GM12878 (cell line): ENCODE data around the gene NELL1. TPM values are rescaled to one million over a fixed set of nuclear protein-coding genes. Genes with fewer than 3 reads are reported as not detected.

Source experiments
- ATAC-seq: fragments of 200-7000 bp; cut with Tn5 transposase; 3 replicates; pipeline ENCODE4 v1.9.1; 2020; ENCODE audit warnings: mild to moderate bottlenecking, moderate library complexity
- BruUV-seq: library from RNA; stranded (reverse); fragments of 400-500 nt; replicated peaks from 2 replicates; lab custom pipeline; 2021; lab: Mats Ljungman, UMichigan
- CTCF ChIA-PET: fragments of 300-600 bp; sonication (Branson Sonifier 250); formaldehyde crosslinking; extraction: SDS; loops from one replicate; lab custom pipeline; 2021; ENCODE audit warnings: inconsistent platforms; lab: Yijun Ruan, JAX
- POLR2A ChIA-PET: fragments of 350-600 bp; formaldehyde crosslinking; extraction: SDS; loops from one replicate; lab custom pipeline; 2021; ENCODE audit warnings: inconsistent platforms; lab: Charles Lee
- RAD21 ChIA-PET: fragments of 300-600 bp; sonication (Branson Sonifier 250); formaldehyde crosslinking; loops from one replicate; lab custom pipeline; 2023; ENCODE audit warnings: antibody characterized with exemption; ENCODE audit not compliant: unreplicated experiment; lab: Charles Lee
- SMC1A ChIA-PET: fragments of 300-600 bp; sonication (Branson Sonifier 250); formaldehyde crosslinking; loops from one replicate; lab custom pipeline; 2023; ENCODE audit not compliant: unreplicated experiment, uncharacterized antibody; lab: Charles Lee
- DNase-seq: peaks from one replicate; pipeline ENCODE4 v3.0.0-alpha.2; 2011; ENCODE audit warnings: low read depth, low spot score
- FAIRE-seq: peaks from 3 replicates; lab custom pipeline; 2011; peaks lifted over from hg19 to GRCh38; lab: Jason Lieb, UNC
- H2AFZ ChIP-seq: 2 replicates; pipeline ENCODE4 v1.6.0; 2011; ENCODE audit warnings: low read depth, low read length, control low read depth; ENCODE audit not compliant: control insufficient read depth
- H3K27ac ChIP-seq: 2 replicates; pipeline ENCODE4 v1.5.1; 2011; ENCODE audit warnings: control low read depth; ENCODE audit not compliant: control insufficient read depth, insufficient read depth
- H3K27me3 ChIP-seq, 2 experiments: replicated peaks in 1 of 2; 2 replicates each; pipeline versions ENCODE4 v1.6.0 to v1.6.1; 2011; ENCODE audit warnings: low read length in 1 of 2; ENCODE audit not compliant: control insufficient read depth in 2 of 2, insufficient read depth in 2 of 2
- H3K36me3 ChIP-seq, 2 experiments: 2 replicates each; pipeline ENCODE4 v1.5.1; 2011; ENCODE audit warnings: low read length in 1 of 2; ENCODE audit not compliant: control insufficient read depth in 2 of 2, insufficient read depth in 2 of 2
- H3K4me1 ChIP-seq: 2 replicates; pipeline ENCODE4 v1.6.1; 2011; ENCODE audit warnings: mild to moderate bottlenecking, low read length, moderate library complexity, mixed read lengths; ENCODE audit not compliant: control insufficient read depth, insufficient read depth
- H3K4me2 ChIP-seq: 2 replicates; pipeline ENCODE4 v1.6.0; 2011; ENCODE audit warnings: control low read depth; ENCODE audit not compliant: control insufficient read depth, insufficient read depth
- H3K4me3 ChIP-seq: fragments of 200-600 bp; sonication (generic); 2 replicates; pipeline ENCODE4 v1.5.1; 2016
- H3K79me2 ChIP-seq: 2 replicates; pipeline ENCODE4 v1.6.0; 2011; ENCODE audit warnings: low read length; ENCODE audit not compliant: control insufficient read depth, insufficient read depth
- H3K9ac ChIP-seq: 2 replicates; pipeline ENCODE4 v1.8.0; 2011; ENCODE audit warnings: low read length, control low read depth, mixed read lengths; ENCODE audit not compliant: control insufficient read depth, insufficient read depth
- H3K9me3 ChIP-seq: replicated peaks from 3 replicates; pipeline ENCODE4 v1.5.1; 2011; ENCODE audit warnings: mild to moderate bottlenecking, low read length; ENCODE audit not compliant: control insufficient read depth, insufficient read depth
- H4K20me1 ChIP-seq: 2 replicates; pipeline ENCODE4 v1.6.0; 2011; ENCODE audit not compliant: control insufficient read depth, insufficient read depth
- CBX5 ChIP-seq: sonication (generic); IDR thresholded peaks from 2 replicates; pipeline ENCODE4 v1.6.1; 2016; ENCODE audit warnings: low read depth, moderate library complexity, mild to moderate bottlenecking, inconsistent platforms
- DPF2 ChIP-seq: fragments of 450-650 bp; IDR thresholded peaks from 2 replicates; pipeline ENCODE4 v1.6.1; 2017; ENCODE audit warnings: mild to moderate bottlenecking
- JUND ChIP-seq: IDR thresholded peaks from 2 replicates; pipeline ENCODE4 v1.6.1; 2012; ENCODE audit warnings: low read depth, mild to moderate bottlenecking, low read length, improper control_type of control experiment, moderate library complexity
- MTA2 ChIP-seq: fragments of 450-650 bp; IDR thresholded peaks from 2 replicates; pipeline ENCODE4 v1.6.1; 2016; ENCODE audit warnings: low read depth, mild to moderate bottlenecking, moderate library complexity
- NR2F1 ChIP-seq: fragments of 450-650 bp; conservative IDR thresholded peaks from 2 replicates; pipeline ENCODE4 v1.6.1; 2017; ENCODE audit warnings: mild to moderate bottlenecking
- RAD51 ChIP-seq: fragments of 450-650 bp; IDR thresholded peaks from 2 replicates; pipeline ENCODE4 v1.6.1; 2016; ENCODE audit warnings: moderate library complexity, mild to moderate bottlenecking, inconsistent platforms
- SP1 ChIP-seq: IDR thresholded peaks from one replicate; pipeline ENCODE4 v1.6.1; 2011; ENCODE audit warnings: low read depth, low read length
- WGBS: methylation state at CpG from one replicate; pipeline ENCODE4 v1.1.6; 2016; ENCODE audit warnings: low lambda C conversion rate; ENCODE audit not compliant: insufficient replicate concordance, insufficient coverage; ENCODE audit errors: missing lambda C conversion rate; 5-methylcytosine and 5-hydroxymethylcytosine counted together
- in situ Hi-C: fragments of 300-500 bp; cut with MboI; formaldehyde crosslinking; loops from 9 replicates; pipeline ENCODE4 v1.14.3; 2018; ENCODE audit warnings: mixed read lengths
- intact Hi-C: fragments of 100-400 bp; cut with micrococcal nuclease; formaldehyde crosslinking; loops from one replicate; pipeline ENCODE4 v1.14.2; 2022; ENCODE audit not compliant: unreplicated experiment
- polyA plus RNA-seq, 11 experiments: library from polyadenylated mRNA; depleted of rRNA in 4 of 11; unstranded in 6 of 11; stranded (reverse) in 5 of 11; fragments of >200 nt; fragmentation: Nextera tagmentation in 4 of 11; fragmentation: Illumina TruSeq in 1 of 11; extraction: Ambion mirVana in 4 of 11; extraction: Trizol in 1 of 11; gene quantifications; 1 replicate in 1 of 11; 2 replicates in 10 of 11; pipeline versions ENCODE4 v1.2.1 to v1.2.3, GENCODE V29; 2011 to 2016; ENCODE audit warnings: inconsistent platforms in 2 of 11, missing spikeins in 2 of 11, low read depth in 1 of 11
- total RNA-seq, 4 experiments: library from RNA; depleted of rRNA in 3 of 4; stranded (reverse); fragments of >200 nt in 3 of 4; fragmentation: Illumina TruSeq in 1 of 4; extraction: Trizol in 1 of 4; gene quantifications; 2 replicates each; pipeline versions ENCODE4 v1.2.1 to v1.2.3, GENCODE V29; 2013 to 2021
- TF ChIP-seq, protein P1 (sequence below): fragments of 450-650 bp; IDR thresholded peaks from 2 replicates; pipeline ENCODE4 v1.6.1; 2018; ENCODE audit warnings: borderline replicate concordance, mild to moderate bottlenecking; ENCODE audit not compliant: partially characterized antibody
- TF ChIP-seq, protein P2 (sequence below): fragments of 150-350 bp; IDR thresholded peaks from 2 replicates; pipeline ENCODE4 v1.6.1; 2016; ENCODE audit warnings: low read depth, low read length

NELL1 gene
- total and polyA plus RNA-seq, 10 of the 15 experiments (the other 5 are each of a cell fraction or from before 2014, with no cell fraction given) = 0.02 to 0.12 TPM; not detected in 8

DNA sequence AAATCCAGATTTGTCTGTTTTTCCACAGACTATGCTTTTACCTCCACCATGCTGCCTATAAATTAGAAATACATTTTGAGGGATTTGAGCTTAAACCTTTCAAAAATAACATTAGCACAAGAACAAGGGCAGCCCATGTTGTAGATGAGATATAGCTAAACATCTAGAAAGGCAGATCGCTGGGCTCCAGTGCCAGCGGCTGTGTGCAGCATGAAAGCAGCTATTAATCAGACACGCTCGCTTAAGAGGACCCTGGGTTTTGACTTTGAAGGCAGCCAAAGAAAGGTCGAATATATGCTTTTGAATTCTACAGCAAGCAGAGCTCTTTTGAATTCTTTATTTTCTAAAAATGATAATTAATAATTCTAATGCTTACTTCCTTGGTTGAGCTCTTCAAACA is 684.0 kb downstream of the NELL1 start:
- Histone ChIP-seq H3K9ac (no peak overlapping the region), H3K36me3 (no peaks in the 10 kb centered on the region), H3K9me3 (no peaks in the 10 kb centered on the region), H4K20me1 (no peaks in the 10 kb centered on the region), H3K4me2 (no peak overlapping the region), H2AFZ (no peak overlapping the region), H3K27ac (no peak overlapping the region), H3K4me3 (no peak overlapping the region), H3K79me2 (no peaks in the 10 kb centered on the region), H3K4me1 (no peaks in the 10 kb centered on the region), H3K27me3 (no peaks in the 10 kb centered on the region)
- POLR2A ChIA-PET = no interaction called here
- no peak for ATAC-seq
- no peak for FAIRE-seq
- RAD21 ChIA-PET = no interaction called here
- CTCF ChIA-PET = interaction anchor here (1.0 kb wide), 1 partner anchor 17 kb away, joined by 3 read pairs; no protein-coding TSS in a partner anchor
- SMC1A ChIA-PET = interaction anchor here (0.8 to 1.9 kb wide), 2 partner anchors 17 to 21 kb away, joined by 4 read pairs; no protein-coding TSS in a partner anchor
- in situ Hi-C loops = no loop called here
- DNase-seq = no peak
- intact Hi-C loops = no loop called here
- BruUV-seq = no TSS peak
- WGBS = 27% methylated on average over 5 of the region's 5 CpGs
- TF ChIP-seq, protein P1, sequence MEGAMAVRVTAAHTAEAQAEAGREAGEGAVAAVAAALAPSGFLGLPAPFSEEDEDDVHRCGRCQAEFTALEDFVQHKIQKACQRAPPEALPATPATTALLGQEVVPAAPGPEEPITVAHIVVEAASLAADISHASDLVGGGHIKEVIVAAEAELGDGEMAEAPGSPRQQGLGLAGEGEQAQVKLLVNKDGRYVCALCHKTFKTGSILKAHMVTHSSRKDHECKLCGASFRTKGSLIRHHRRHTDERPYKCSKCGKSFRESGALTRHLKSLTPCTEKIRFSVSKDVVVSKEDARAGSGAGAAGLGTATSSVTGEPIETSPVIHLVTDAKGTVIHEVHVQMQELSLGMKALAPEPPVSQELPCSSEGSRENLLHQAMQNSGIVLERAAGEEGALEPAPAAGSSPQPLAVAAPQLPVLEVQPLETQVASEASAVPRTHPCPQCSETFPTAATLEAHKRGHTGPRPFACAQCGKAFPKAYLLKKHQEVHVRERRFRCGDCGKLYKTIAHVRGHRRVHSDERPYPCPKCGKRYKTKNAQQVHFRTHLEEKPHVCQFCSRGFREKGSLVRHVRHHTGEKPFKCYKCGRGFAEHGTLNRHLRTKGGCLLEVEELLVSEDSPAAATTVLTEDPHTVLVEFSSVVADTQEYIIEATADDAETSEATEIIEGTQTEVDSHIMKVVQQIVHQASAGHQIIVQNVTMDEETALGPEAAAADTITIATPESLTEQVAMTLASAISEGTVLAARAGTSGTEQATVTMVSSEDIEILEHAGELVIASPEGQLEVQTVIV = no peak

DNA sequence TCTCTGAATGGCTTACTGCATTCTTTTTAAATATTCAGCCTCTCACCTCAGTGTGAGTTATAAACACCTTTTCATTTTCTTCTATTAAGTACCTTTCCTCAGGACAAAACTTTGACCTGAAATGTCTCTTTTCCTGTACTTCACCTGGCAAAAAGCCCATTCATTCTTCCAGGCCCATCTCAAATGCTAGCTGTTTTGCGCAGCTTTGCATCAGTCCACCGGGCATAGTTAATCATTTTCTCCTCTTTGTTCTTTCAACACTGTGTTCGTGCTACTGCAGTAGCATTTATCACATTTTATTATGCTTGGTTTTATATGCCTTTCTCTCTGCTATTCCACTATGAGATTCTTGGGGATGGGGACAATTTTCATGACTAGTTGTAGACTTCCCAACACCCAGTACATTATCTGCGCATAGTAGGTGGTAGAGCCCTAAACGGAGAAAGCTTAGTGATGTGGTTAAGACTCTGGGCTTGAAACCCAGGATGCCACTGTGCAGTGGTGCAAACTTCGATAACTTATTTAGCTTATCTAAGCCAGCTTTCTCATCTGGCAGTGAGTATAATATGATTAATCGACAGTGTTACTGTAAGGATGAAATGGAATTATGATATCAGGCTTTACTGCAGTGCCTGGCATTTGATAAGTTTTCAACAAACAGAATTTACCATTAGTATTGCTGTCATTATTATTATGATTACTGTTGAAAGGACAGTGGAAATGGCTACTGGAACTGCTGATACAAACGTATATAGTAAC is 695.7 kb downstream of the NELL1 start:
- ChIA-PET CTCF (no interaction called here), SMC1A (no interaction called here), POLR2A (no interaction called here), RAD21 (no interaction called here)
- H3K4me1 ChIP-seq = no peaks in the 10 kb centered on the region
- H3K27me3 ChIP-seq = no peaks in the 10 kb centered on the region
- no peaks in the 10 kb centered on the region for H3K36me3 ChIP-seq
- no peak overlapping the region for H3K9ac ChIP-seq
- DNase-seq = no peak
- intact Hi-C loops (no loop called here), in situ Hi-C loops (no loop called here)
- no peak overlapping the region for H2AFZ ChIP-seq
- H3K27ac ChIP-seq = no peak overlapping the region
- WGBS = 38% methylated on average over 8 of the region's 8 CpGs
- no peak for ATAC-seq
- FAIRE-seq = no peak
- no TSS peak for BruUV-seq
- H3K9me3 ChIP-seq = no peaks in the 10 kb centered on the region
- no peak overlapping the region for H3K4me3 ChIP-seq
- no peaks in the 10 kb centered on the region for H3K79me2 ChIP-seq
- TF ChIP-seq, protein P2, sequence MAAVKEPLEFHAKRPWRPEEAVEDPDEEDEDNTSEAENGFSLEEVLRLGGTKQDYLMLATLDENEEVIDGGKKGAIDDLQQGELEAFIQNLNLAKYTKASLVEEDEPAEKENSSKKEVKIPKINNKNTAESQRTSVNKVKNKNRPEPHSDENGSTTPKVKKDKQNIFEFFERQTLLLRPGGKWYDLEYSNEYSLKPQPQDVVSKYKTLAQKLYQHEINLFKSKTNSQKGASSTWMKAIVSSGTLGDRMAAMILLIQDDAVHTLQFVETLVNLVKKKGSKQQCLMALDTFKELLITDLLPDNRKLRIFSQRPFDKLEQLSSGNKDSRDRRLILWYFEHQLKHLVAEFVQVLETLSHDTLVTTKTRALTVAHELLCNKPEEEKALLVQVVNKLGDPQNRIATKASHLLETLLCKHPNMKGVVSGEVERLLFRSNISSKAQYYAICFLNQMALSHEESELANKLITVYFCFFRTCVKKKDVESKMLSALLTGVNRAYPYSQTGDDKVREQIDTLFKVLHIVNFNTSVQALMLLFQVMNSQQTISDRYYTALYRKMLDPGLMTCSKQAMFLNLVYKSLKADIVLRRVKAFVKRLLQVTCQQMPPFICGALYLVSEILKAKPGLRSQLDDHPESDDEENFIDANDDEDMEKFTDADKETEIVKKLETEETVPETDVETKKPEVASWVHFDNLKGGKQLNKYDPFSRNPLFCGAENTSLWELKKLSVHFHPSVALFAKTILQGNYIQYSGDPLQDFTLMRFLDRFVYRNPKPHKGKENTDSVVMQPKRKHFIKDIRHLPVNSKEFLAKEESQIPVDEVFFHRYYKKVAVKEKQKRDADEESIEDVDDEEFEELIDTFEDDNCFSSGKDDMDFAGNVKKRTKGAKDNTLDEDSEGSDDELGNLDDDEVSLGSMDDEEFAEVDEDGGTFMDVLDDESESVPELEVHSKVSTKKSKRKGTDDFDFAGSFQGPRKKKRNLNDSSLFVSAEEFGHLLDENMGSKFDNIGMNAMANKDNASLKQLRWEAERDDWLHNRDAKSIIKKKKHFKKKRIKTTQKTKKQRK = no peak
- no peak for TF ChIP-seq MTA2
- no peak for TF ChIP-seq RAD51
- no peak for TF ChIP-seq NR2F1
- no peak for TF ChIP-seq DPF2
- TF ChIP-seq CBX5 = no peak
- no peak for TF ChIP-seq SP1
- no peak for TF ChIP-seq JUND
- H4K20me1 ChIP-seq = no peaks in the 10 kb centered on the region
- H3K4me2 ChIP-seq = no peak overlapping the region
